Activated CD4-positive, alpha-beta T cell treated with anti-CD3 and anti-CD28 coated beads, Interleukin-2, amount 50 U/mL, for 1 hour (primary cell): Measurements from ENCODE around the gene EPGN.
"Not testable (repeated sequence)": the region's sequence is repeated elsewhere in the genome, so short reads cannot be mapped to it uniquely, and the experiment has no call there.

Experiments used
- DNase-seq: peaks from one replicate; pipeline ENCODE4 v3.0.0-alpha.2; 2020

The EPGN gene

DNA sequence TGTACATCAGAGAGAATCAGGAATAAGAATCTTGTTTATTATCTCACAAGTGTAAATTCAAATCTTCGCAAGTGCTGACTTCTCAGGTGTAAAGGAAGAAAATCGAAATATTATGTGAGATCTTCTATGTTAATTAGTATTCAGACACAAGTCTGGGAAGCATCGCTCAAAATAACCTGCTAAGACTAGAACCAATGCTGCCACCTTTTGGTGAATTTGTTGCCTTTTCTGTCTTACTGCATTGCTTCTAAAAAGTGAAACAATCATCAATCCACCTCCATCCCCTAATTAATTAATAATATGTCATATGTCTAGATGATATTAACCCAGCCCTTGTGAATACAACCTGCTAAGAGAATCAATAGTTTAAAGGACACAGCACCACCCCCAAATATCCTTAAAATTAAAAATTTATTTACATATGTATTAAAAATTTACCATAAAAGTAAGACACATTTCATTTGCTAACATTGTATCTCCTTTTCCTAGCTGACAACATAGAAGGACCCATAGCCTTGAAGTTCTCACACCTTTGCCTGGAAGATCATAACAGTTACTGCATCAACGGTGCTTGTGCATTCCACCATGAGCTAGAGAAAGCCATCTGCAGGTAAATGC, 3.5 kb downstream of the EPGN start:
- no peak for DNase-seq

DNA sequence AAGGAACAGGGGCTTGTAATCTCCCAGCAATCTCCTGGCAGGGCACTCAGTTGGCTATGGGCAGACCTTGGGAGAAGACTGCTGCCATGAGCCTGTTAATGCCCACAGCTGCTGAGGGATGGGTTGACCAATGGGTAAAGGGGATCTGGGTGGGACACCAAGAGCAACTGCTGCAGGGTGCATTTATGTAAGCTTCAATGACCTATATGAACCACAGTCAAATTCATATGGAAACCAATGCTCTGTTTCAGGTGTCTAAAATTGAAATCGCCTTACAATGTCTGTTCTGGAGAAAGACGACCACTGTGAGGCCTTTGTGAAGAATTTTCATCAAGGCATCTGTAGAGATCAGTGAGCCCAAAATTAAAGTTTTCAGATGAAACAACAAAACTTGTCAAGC, 6.1 kb downstream of the EPGN start:
- DNase-seq = no peak

DNA sequence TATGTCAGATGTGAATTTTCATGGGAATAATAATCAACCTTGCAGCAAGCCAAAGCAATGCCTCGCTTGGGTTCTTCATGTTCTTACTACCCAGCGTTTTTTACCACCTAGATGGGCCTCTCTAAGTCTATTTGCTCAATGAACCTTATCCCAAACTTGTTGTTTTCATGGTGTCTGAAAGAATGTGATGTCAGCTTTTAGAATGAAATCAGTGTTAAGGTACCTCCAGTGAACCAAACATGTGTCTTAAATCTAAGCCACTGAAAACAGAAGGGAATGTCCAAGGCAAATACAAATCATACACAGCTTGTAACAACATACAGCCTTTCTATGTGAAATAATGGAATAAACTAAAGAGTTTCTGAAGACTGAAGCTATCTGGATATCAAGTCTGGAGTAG, 6.7 kb downstream of the EPGN start:
- DNase-seq = no peak

DNA sequence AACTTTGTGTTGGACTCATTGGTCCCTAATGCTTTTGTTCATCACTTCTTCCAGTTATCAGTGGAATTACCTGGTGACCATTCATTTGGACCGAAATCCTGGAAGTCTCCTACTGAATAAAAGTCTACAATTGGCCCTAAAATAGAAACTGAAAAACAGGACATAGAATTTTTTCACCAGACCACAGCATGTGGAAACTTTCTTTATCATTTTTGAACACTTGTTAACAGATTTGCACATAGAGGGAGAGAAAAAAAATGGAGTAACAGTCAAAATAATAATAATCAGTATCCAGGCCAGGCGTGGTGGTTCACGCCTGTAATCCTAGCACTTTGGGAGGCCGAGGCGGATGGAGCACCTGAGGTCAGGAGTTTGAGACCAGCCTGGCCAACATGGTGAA, 7.1 kb downstream of the EPGN start:
- no peak for DNase-seq

DNA sequence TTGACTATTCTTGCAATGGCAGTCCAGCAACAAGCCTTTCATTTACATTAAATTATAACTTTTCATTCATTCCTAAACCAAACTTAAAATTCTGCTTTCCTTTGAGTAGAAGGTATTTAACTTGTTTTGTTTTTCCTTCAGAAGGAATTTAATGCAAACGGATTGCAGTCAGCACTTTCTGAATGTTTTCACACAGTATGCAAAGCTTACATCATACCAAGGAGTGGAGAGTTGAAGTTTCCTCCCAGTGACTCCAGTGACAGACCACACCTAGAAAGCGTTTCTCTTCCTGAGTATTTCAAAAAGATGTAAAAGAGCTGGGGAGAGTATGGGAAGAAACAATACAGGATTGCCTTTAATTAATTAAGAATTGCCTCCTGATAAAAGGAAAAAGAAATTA, 8.1 kb downstream of the EPGN start:
- no peak for DNase-seq

DNA sequence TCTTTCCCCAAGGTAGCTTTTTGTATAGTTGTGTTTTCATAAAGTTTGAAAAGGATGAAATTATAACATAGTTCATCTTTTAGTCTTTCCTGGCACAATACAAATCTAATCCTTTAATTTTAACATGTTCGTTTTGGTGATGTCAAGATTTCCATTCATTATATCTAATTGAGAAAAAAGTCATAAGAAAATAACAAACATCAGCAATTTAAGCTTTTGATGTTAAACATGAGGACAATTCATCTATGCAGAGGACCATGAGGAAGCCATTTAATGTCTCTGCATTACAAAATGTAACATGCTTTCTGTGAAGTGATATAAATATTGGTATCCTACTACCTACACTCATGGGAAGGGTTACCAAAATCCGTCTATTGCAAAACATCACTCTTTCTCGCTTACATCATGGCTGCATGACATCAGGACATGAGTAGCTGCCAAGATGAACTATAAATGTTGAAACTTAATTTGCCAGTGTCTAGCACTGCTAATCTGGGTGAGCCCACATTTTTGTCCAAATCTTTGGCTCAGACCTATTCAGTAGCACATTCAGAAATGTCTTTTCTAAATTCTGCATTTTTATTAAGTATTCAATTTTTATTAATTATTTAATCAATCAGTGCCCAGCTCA, 9.5 kb downstream of the EPGN start:
- DNase-seq = no peak

DNA sequence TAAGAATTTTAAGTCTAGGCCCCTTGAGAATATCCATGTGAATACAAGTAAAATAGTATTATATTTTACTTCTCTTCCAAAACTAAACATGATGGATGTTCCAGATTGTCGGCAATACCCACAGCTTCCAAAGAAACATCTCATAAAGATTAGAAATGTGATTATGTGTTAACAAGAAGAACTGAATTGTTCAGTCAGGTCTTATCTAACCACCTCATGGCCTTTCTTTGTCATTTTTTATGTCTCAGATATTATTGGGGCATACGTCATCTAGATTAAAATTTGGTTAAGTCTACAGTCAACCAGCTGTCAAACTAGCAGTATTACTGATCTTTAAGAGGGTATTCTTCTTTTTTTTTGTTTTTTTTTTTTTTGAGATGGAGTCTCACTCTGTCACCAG, 10.0 kb downstream of the EPGN start:
- no peak for DNase-seq

DNA sequence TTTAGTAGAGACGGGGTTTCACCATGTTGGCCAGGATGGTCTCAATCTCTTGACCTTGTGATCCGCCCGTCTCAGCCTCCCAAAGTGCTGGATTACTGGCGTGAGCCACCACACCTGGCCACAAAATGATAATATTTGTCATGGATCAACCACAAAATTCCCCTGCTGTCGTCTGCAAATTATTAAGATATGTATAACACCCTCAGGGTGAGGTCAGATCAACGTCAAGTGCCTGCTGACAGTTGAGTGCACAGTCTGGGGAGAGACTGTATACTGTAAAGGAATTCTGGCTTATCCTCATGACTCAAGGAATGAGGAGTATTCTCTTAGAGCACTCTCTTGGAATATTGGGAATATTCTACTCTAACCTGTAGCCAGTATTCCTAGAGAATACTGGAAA, 11.2 kb downstream of the EPGN start:
- DNase-seq = no peak

DNA sequence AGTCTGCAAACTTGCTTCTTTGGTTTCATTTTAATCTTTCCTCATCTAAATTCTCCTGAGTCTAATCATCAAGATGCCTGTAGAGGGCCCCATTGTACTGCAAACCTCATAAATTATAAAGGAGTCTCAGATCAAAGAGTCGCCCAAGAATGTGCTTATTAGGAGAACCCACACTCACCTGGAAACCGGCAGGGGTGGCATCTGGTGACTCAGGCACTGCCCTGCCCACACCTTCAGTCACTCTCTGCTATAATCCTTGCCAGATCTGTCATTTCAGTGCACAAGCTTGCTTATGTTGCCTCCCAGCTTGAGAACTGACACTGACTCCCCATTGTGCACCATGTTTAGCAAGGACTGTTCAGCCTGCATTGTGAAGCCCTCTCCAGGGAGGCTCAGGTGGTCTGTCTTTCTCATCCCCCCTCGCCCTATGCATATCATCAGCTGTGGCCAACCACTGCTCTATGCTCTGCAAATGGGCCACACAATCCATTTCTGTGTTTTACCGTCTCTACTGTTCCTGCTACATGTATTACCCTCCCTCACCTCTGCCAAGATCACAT, 12.4 kb downstream of the EPGN start:
- no peak for DNase-seq

DNA sequence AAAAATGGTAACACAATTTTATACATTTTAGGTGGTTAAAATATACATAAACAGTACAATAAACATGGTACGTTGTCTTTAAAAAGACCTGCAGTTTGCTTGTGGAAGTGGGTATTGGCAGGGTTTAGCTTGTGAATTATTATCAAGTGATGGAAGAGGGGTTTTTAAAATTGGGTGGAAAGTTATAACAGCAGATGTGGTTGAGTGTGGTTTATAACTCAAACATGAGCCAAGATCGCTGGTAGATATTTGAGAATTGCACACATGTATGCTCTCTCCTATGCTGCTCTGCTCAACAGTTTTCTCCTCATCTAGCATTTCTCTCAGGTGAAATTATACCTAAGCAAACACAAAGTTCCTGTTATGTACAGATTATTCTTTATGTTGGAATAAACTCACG, 14.0 kb downstream of the EPGN start:
- no peak for DNase-seq

DNA sequence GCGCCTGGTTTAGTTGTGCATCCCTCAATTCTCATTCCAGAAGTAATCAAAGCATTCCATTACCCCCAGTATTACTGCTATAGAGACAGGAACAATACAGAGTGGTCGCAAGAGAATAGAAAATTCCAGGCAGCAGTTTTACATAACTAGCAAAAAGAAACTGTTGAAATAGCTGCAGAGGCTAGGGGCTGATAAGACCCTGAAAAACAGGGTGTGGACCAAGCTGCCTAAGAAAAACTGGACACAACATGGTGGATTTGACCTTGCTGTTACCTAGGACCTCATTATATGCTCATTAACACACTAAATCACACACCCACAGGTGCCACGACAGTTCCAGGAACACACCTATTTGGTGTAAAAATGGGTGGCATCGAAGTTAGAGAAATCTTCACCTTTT, 15.4 kb downstream of the EPGN start:
- no peak for DNase-seq

DNA sequence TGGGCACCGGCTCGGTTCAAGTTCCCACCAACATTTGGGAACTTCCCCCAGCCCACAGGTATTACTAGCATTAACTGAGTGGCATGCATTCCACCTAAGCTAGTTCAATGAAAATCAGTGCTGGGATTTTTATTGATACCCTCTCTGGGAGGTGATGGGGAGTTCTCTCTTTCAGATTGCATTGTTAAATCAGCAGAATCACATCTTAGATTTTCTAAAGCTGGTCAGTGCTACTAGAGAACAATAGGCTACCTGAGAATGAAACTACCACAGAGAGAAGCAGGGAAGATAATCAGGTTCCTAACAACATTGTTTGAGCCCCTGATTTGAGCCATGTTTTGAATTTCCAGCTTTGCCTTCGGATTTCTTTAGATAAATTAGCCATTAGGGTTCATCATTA, 16.0 kb downstream of the EPGN start:
- no peak for DNase-seq

DNA sequence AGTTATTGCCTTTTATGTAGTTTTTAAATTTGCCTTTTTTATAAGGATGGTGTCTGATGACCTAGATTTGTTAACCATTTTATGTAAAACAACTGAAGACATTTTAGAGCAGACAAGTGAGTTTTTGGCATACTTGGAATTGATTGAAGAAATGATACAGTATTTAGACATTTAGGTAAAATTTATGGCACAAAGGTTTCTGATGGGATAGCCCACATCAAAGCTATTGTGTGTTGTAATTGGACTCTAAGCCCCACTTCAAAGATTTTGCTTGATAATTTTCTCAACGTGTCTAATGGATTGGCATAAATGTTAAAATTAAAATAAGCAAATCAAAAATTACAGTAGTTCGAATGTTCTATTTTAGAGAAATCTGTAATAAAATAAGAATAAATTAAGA, 17.6 kb downstream of the EPGN start:
- DNase-seq = no peak

DNA sequence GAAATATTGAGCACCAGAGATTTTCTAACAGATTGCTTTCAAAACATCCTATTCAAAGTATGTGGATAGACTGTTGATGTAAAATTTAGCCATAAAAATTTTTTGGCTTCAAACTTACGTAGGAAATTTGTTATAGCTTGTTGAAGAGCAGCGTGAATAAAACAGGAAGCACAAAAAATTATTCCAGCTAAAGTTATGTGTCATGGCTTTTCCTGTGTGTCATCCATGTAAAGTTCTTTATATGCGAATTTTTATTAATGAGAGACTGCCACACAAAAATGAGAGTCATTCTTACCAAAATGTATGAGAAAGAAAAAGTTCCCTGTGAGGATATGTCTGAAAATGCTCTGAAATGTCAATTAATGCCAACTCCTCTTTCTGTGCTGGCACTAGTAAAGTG, 19.5 kb downstream of the EPGN start:
- no peak for DNase-seq

DNA sequence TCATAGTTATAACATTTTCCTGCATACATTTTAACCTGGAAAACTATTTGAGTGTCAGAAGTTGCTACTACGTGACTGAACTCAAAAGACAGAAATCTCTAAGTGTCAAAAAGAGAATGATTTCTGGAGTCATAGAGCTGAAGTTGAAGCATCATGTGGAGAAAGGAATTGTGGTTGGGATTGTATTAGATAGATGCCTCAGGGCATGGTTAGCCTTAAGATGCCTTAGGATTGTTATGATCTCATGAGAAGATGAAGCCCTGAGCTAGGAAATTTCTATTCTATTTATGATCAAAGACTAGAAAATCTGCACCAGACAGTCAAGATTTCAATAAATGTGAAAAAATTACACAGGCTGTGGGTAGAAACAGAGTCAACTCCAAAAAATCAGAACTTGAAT, 20.2 kb downstream of the EPGN start:
- DNase-seq = no peak

DNA sequence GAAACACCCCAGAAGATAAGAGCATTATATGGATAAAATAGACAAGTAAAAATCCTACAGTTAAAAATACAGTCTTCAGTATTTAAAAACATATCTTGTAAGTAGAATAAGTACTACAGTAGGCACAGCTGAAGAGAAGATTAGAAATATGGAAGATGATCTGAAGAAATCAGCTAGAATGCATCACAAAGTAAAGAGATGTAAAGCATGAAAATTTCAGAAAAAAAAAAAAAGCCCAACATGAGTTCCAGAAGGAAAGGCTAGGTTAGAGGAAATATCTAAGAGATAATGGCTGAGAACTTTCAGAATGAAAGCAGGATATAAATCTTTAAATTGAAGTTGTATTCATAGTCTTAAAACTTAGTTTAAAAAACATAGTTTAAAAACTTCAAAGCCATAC, 21.0 kb downstream of the EPGN start:
- no peak for DNase-seq

DNA sequence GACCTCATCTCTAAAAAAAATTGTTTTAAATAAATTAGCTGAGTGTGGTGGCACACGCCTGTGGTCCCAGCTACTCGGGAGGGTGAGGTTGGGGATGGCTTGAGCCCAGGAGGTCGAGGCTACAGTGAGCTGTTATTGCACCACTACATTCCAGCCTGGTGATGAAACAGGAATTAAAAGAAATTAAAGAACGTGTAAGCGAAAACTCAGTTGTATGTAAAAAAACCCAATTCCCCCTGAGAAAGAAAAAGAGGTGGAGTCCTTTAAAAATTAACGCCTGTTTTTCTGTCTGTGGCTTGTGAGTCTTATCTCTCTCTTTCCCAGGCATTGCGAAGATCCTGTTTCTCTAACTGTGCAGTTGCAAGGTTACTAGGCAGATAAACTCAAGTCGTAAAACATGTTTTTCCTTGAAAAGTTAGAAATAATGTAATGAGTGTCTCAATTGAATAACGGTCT, 22.1 kb downstream of the EPGN start:
- no peak for DNase-seq

DNA sequence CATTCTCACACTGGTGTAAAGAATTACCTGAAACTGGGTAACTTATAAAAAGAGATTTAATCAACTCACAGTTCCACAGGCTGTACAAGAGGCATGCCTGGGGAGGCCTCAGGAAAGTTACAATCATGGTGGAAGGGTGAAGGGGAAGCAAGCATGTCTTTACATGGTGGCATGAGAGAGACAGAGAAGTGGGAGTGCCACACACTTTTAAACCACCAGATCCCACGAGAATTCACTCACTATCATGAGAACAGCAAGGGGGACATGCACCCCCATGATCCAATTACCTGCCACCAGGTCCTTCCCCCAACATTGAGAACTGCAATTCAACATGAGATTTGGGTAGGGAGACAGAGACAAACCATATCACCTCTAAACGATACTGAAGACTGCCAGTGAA, 23.0 kb downstream of the EPGN start:
- no peak for DNase-seq

DNA sequence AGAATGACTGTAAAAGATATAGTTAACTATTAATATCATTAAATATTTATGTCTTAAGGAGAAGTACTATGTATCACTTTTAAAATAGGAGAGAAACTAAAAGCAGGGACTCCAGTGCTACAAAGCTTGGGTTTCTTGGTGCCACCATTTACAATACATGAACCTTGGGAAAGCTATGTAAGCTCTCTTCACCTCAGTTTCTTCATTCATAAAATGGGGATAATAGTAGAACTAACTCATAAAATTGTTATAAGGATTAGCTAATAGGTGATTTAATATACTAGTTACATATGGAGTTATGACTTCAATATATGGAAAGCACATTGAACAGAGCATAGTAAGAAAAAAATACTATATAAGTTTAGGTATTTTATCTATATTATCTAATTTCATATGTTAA, 23.7 kb downstream of the EPGN start:
- no peak for DNase-seq

DNA sequence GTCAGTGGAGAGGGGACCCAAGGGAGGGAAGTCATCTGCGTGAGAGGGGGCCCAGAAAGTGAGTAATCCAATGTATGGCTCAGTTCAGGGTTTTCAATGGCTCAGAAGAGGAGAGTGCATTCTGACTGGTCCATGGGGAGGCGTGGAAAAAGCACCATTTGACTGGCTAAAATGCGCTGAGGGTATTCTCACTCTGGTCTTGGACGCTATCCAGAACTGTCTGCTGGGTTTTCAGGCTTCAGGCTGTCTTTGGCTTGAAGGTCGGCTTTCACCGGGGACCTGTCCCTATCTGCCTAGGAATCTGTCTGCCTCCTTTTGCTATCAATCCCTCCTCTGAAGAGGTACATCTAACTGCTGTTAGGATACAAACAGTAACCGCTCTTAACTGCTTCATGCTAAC, 26.4 kb downstream of the EPGN start:
- DNase-seq = no peak

DNA sequence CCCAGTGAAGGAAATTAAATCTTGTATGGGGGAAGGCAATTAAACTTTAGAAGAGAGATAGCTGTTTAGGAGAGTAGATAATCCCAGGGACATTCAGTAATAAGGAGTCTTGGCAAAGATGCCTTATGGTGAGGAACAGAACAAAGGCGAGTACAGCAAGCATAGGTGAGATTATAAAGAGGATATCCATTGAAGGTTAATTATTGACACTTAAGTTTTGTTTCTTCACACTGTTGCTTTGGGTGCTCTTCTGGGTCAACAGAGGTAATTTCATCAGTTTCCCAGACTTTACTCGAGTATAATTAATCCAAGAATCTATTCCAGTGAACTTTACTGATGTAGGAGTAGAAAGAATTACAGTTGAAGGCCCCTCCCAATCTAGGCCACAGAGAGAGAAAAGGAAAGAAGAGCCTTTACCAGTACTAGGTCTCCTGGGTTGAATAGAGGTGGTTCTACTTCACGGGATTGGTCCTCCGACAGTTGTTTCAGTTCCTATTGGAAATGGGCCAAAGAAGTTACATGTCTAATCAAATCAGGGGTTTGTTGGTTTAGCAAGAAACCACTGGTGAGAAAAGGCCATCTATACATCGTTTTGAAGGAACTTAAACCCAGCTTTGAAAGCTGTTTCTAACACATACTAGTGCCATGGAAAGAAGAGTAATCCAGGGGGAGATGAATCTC, 27.2 kb downstream of the EPGN start:
- DNase-seq = no peak

DNA sequence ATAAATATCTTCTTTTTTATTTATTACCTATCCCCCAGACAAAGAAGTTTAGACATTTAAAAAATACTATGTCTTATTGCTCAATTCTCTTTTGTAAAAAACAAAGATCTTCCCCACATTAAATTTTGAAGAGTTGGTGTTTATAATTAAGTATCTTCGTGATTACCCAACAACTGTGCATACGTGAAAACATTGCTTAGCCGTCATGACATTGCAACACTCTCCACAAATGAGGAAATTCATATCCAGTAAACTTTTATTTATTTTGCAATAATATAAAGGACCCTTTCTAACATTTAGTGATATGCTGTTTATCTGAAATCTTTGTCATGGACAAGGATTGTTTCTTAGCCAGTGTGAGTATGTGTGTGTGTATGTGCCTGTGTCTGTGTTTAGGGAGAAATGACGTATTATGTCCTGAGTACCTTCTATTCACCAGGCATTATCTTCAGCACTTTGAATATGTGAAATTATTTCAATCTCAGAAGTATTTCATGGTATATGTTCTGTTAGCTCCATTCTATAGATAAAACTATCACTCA, 30.6 kb downstream of the EPGN start:
- DNase-seq = no peak

DNA sequence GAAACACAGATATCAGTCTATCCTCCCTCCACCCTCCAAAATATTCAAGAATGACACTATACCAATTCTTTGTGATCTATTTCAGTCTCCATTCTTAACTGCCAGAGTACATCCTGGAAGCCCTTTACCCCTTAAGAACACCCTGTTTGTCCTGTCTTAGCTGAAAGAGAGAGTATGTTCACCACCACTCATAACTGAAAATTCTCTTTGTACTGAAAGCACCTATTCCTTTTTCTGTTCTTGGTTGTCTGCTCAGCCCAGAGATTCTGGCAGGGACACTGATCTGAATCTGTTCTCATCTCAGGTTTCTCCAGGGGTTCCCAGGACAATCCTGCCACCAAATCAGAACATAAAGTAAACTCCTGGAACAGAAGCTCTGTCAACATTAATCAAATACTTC, 31.2 kb downstream of the EPGN start:
- no peak for DNase-seq

DNA sequence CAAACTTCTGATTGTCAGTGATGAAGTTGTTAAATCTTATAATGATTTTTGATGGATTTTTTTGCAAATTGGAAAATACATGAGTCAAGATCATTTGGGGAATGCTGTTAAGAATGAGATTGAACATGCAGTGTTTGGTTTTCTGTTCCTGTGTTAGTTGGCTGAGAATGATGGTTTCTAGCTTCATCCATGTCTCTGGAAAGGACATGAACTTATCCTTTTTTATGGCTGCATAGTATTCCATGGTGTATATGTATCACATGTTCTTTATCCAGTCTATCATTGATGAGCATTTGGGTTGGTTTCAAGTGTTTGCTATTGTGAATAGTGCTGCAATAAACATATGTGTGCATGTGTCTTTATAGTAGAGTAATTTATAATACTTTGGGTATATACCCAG, 32.2 kb downstream of the EPGN start:
- DNase-seq = not testable (repeated sequence)
